Measurements from ENCODE around the gene FZD1.

FZD1 gene

DNA sequence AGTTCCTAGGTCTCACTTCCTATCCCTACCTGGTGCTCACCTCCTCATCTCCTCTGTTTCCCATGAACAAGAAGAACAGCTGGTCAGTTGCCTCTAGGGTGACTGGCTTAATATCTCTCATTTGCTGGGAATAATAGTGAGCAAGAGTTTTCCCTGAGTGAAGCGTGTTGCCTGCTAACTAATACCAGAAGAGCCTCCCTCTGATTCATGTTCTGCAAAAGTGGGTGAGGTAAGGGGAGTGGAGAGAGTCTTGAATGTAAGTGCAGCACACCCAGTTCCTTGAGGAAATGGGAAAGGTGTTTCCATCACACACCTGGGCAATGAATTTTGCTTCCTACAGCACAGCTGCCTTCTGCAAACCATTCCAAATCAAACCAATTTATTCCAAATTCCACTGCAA is 29.6 kb downstream of the FZD1 start:
- H3K9me3 Mint-ChIP-seq, result no peaks in the 10 kb centered on the region
- TF ChIP-seq, protein P1, sequence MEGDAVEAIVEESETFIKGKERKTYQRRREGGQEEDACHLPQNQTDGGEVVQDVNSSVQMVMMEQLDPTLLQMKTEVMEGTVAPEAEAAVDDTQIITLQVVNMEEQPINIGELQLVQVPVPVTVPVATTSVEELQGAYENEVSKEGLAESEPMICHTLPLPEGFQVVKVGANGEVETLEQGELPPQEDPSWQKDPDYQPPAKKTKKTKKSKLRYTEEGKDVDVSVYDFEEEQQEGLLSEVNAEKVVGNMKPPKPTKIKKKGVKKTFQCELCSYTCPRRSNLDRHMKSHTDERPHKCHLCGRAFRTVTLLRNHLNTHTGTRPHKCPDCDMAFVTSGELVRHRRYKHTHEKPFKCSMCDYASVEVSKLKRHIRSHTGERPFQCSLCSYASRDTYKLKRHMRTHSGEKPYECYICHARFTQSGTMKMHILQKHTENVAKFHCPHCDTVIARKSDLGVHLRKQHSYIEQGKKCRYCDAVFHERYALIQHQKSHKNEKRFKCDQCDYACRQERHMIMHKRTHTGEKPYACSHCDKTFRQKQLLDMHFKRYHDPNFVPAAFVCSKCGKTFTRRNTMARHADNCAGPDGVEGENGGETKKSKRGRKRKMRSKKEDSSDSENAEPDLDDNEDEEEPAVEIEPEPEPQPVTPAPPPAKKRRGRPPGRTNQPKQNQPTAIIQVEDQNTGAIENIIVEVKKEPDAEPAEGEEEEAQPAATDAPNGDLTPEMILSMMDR (IDR thresholded peaks at IDR 0.05; ENCODE audit: unreplicated experiment in 3 of 3), result no peak
- peaks cover 18% of the 10 kb centered on the region for H3K4me1 Mint-ChIP-seq
- no peak overlapping the region for H3K4me3 Mint-ChIP-seq
- H3K36me3 Mint-ChIP-seq (ENCODE audit: low read depth), result no peaks in the 10 kb centered on the region
- peak overlapping the region; percentile 41 to 67 (median 57) for H3K27ac Mint-ChIP-seq
- H3K27me3 Mint-ChIP-seq (ENCODE audit: low read depth), result no peaks in the 10 kb centered on the region

DNA sequence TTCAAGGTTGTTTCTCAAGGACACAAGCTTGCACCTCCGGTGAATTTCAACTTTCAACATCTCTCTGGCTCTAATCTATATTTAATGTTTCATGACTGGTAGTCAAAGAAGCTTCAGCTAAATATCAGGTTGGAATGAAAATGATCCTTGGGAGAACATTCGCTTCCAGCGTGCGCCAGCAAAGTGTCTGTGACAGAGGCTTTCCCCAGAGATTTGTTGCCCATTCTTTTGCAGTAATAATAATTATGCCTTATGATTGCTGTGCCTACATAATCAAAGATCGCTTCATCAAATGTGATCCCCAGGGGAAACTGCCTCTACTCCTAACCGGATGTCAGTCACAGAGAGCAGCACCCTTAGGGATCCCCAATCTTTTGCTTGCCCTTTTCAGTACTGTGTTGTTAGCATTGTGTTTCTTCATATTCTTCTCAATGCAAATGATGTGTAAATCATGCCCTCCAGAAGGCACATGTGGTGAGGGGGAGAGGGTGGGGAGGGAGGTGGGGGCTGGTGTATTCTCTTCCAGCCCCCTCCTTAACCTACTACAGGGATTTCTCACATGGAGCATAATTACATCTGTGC is 30.5 kb downstream of the FZD1 start:
- no peaks in the 10 kb centered on the region for H3K27me3 Mint-ChIP-seq (ENCODE audit: low read depth)
- no peaks in the 10 kb centered on the region for H3K36me3 Mint-ChIP-seq (ENCODE audit: low read depth)
- no peaks in the 10 kb centered on the region for H3K9me3 Mint-ChIP-seq
- H3K27ac Mint-ChIP-seq, result peak overlapping the region; percentile 41 to 67 (median 57)
- TF ChIP-seq, protein P1 (IDR thresholded peaks at IDR 0.05; ENCODE audit: unreplicated experiment in 3 of 3), result no peak
- H3K4me3 Mint-ChIP-seq, result no peak overlapping the region
- peaks cover 18% of the 10 kb centered on the region for H3K4me1 Mint-ChIP-seq

DNA sequence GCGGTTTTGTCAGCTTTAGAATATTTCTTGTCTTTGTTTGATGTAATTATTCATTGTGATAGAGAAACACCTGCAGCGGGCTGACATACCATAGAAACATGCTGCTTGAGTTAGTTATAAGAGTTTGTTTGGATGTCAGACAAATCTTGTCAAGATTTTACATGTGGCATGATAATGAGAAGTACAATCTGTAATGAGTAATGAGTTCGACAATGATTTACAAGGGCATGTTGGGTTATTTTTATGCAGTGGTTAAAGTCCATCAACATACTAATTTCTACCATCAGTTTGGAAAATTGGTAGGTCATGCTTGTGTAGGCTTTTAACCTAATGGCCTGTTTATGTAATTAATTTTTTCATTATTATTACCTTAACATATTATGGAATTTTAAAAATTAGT is 31.3 kb downstream of the FZD1 start:
- H3K4me3 Mint-ChIP-seq, result no peak overlapping the region
- no peaks in the 10 kb centered on the region for H3K27me3 Mint-ChIP-seq (ENCODE audit: low read depth)
- no peaks in the 10 kb centered on the region for H3K36me3 Mint-ChIP-seq (ENCODE audit: low read depth)
- H3K4me1 Mint-ChIP-seq, result peaks cover 18% of the 10 kb centered on the region
- no peaks in the 10 kb centered on the region for H3K9me3 Mint-ChIP-seq
- TF ChIP-seq, protein P1 (IDR thresholded peaks at IDR 0.05; ENCODE audit: unreplicated experiment in 3 of 3), result no peak
- H3K27ac Mint-ChIP-seq, result peak overlapping the region in 2 of 3 experiments; percentile 41 to 57

DNA sequence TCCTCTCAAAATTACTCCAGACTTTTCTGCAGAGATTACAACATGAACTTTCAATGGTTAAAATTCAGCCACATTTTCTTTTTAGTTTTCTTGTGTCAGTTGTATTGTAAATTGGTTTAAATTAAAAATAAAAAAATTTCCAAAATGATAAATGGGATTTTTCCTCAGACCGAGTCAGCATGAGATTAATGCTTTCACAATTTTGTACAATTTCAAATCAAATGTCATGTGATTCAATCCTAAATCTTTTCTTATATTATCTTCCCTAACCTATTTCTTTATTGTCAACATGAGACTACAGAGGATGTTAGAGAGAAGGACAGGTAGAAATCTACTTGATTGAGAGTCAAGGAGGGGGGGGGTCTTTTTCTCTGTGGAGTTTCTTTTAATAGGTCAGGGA is 33.7 kb downstream of the FZD1 start:
- H3K4me3 Mint-ChIP-seq, result no peak overlapping the region
- peaks cover 18% of the 10 kb centered on the region for H3K4me1 Mint-ChIP-seq
- no peaks in the 10 kb centered on the region for H3K27me3 Mint-ChIP-seq (ENCODE audit: low read depth)
- no peak overlapping the region for H3K27ac Mint-ChIP-seq
- TF ChIP-seq, protein P1 (IDR thresholded peaks at IDR 0.05; ENCODE audit: unreplicated experiment in 3 of 3), result no peak
- H3K36me3 Mint-ChIP-seq (ENCODE audit: low read depth), result no peaks in the 10 kb centered on the region
- no peaks in the 10 kb centered on the region for H3K9me3 Mint-ChIP-seq

DNA sequence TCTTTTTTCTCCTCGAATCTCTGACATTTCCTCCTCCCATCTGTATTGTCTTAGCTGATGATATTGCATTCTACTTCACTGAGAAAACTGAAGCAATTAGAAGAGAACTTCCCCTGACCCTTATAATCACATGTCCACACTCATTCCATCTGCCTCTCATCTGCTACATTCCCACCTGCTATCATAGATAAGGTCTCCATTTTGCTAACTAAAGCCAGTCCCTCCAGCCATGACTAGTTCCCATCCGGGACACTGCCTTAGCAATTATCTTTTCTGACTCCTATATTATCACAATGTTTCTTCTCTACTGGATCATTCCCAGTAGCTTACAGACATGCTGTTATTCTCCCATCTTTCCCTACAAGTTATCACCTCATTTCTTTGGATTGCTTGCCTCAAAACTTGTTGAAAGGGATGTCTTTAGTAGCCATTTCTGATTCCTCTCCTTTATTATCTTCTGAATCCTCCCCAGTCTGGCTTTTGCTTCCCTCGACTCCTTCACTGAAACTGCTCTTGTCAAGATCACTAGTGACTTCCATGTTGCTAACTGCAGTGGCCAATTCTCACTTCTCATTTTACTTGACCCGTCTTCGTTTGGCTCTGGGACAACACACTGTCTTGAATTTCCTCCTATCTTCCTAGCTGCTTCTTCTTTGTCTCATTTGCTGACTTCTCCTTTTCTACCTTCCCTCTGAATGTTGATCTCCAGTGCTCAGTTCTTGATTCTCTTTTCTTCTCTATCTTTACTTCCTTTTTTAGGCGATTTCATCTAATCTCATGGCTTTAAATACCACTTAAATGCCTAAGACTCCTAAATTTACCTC is 35.9 kb downstream of the FZD1 start:
- no peaks in the 10 kb centered on the region for H3K27me3 Mint-ChIP-seq (ENCODE audit: low read depth)
- TF ChIP-seq, protein P1 (IDR thresholded peaks at IDR 0.05; ENCODE audit: unreplicated experiment in 3 of 3), result no peak
- no peak overlapping the region for H3K4me3 Mint-ChIP-seq
- peaks cover 2% of the 10 kb centered on the region for H3K4me1 Mint-ChIP-seq
- H3K9me3 Mint-ChIP-seq, result no peaks in the 10 kb centered on the region
- H3K27ac Mint-ChIP-seq, result no peak overlapping the region
- no peaks in the 10 kb centered on the region for H3K36me3 Mint-ChIP-seq (ENCODE audit: low read depth)

Measured in nephron (organoid).